GM12878 (cell line): ENCODE data around the gene CROCC. TPM values are rescaled to one million over a fixed set of nuclear protein-coding genes. Genes with fewer than 3 reads are reported as not detected.

Experiments used
- ASH2L ChIP-seq: fragments of 300-600, 200-600 bp; sonication (generic); IDR thresholded peaks from 2 replicates; pipeline ENCODE4 v1.6.1; 2017; ENCODE audit warnings: low read depth, mild to moderate bottlenecking, borderline replicate concordance
- BMI1 ChIP-seq: fragments of 450-650 bp; IDR thresholded peaks from 2 replicates; pipeline ENCODE4 v1.6.1; 2016; ENCODE audit warnings: mild to moderate bottlenecking, moderate library complexity, borderline replicate concordance
- CBFB ChIP-seq: IDR thresholded peaks from 2 replicates; pipeline ENCODE4 v1.6.1; 2016; ENCODE audit warnings: antibody characterized with exemption, low read depth
- HDGF ChIP-seq: fragments of 450-650 bp; IDR thresholded peaks from 2 replicates; pipeline ENCODE4 v1.6.1; 2016; ENCODE audit warnings: antibody characterized with exemption
- JUND ChIP-seq: IDR thresholded peaks from 2 replicates; pipeline ENCODE4 v1.6.1; 2012; ENCODE audit warnings: low read depth, mild to moderate bottlenecking, low read length, improper control_type of control experiment, moderate library complexity
- NBN ChIP-seq: fragments of 450-650 bp; IDR thresholded peaks from 2 replicates; pipeline ENCODE4 v1.6.1; 2016
- NFYA ChIP-seq: IDR thresholded peaks from 2 replicates; pipeline ENCODE4 v1.6.1; 2011; ENCODE audit warnings: low read depth, mild to moderate bottlenecking, low read length, improper control_type of control experiment, borderline replicate concordance
- NR2C1 ChIP-seq: fragments of 450-650 bp; IDR thresholded peaks from 2 replicates; pipeline ENCODE4 v1.6.1; 2017; ENCODE audit warnings: antibody characterized with exemption, mild to moderate bottlenecking, moderate library complexity
- PAX5 ChIP-seq: IDR thresholded peaks from 2 replicates; pipeline ENCODE4 v1.6.1; 2011; ENCODE audit warnings: low read depth, low read length, borderline replicate concordance
- SIN3A ChIP-seq: IDR thresholded peaks from 2 replicates; pipeline ENCODE4 v1.6.1; 2012; ENCODE audit warnings: low read depth, low read length, improper control_type of control experiment
- TAF1 ChIP-seq: IDR thresholded peaks from 2 replicates; pipeline ENCODE4 v1.6.1; 2011; ENCODE audit warnings: mild to moderate bottlenecking, low read depth, low read length, borderline replicate concordance
- TBL1XR1 ChIP-seq: IDR thresholded peaks from 2 replicates; pipeline ENCODE4 v1.6.1; 2012; ENCODE audit warnings: low read depth, low read length, improper control_type of control experiment
- polyA plus RNA-seq, 11 experiments: library from polyadenylated mRNA; depleted of rRNA in 4 of 11; unstranded in 6 of 11; stranded (reverse) in 5 of 11; fragments of >200 nt; fragmentation: Nextera tagmentation in 4 of 11; fragmentation: Illumina TruSeq in 1 of 11; extraction: Ambion mirVana in 4 of 11; extraction: Trizol in 1 of 11; gene quantifications; 1 replicate in 1 of 11; 2 replicates in 10 of 11; pipeline versions ENCODE4 v1.2.1 to v1.2.3, GENCODE V29; 2011 to 2016; ENCODE audit warnings: inconsistent platforms in 2 of 11, missing spikeins in 2 of 11, low read depth in 1 of 11
- total RNA-seq, 4 experiments: library from RNA; depleted of rRNA in 3 of 4; stranded (reverse); fragments of >200 nt in 3 of 4; fragmentation: Illumina TruSeq in 1 of 4; extraction: Trizol in 1 of 4; gene quantifications; 2 replicates each; pipeline versions ENCODE4 v1.2.1 to v1.2.3, GENCODE V29; 2013 to 2021
- TF ChIP-seq, protein P1 (sequence below): fragments of 150-350 bp; IDR thresholded peaks from 2 replicates; pipeline ENCODE4 v1.6.1; 2014; ENCODE audit warnings: mild to moderate bottlenecking, low read depth, low read length
- TF ChIP-seq, protein P2 (sequence below): fragments of 450-650 bp; IDR thresholded peaks from 2 replicates; pipeline ENCODE4 v1.6.1; 2017; ENCODE audit warnings: mild to moderate bottlenecking, moderate library complexity
- TF ChIP-seq, protein P3 (sequence below): IDR thresholded peaks from 2 replicates; pipeline ENCODE4 v1.6.1; 2011; ENCODE audit warnings: mild to moderate bottlenecking, low read depth, low read length, moderate library complexity; ENCODE audit not compliant: insufficient replicate concordance
- TF ChIP-seq, protein P4 (sequence below): IDR thresholded peaks from 2 replicates; pipeline ENCODE4 v1.6.1; 2012; ENCODE audit warnings: mild to moderate bottlenecking, low read depth, low read length

CROCC gene
- total and polyA plus RNA-seq, 10 of the 15 experiments (the other 5 are each of a cell fraction or from before 2014, with no cell fraction given), result 0.04 to 5.5 (median 2.3) TPM

DNA sequence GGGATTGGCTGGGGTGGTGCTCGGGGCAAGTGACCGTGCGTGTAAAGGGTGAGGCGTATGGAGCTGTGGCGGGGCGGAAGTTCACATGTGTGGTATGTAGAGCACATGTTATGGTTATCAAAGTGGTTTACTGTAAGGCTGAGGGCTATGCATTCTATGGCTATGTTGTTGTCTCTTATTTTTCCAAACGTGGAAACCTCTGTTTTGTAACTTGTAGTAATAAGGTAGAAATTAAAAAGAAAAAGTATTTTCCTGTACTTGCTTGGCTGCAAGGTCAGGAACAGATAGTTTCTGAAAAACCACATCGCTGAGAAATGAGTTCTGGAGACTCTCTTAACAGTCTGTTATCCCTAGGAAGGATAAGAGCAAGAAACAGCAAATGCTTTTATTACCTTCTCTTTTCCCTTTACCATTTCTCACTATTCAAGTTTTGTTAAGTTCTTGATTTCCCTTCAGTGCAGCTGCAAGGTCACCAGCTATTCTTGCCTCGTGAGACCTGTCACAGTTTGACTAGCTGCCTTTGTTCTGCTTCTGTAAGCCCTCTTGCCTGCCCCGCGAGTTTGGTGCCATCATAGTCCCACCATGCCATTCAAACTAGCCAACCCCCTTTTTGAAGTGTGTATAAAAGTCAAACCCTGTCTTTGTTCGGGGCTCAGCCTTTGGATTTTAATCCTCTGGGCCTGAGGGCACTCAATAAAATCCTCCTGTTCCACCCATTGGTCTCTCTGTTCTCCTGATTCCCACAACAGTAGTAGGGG, 16.4 kb upstream of the CROCC start (continued):
- TF ChIP-seq JUND (no peak), ASH2L (no peak), CBFB (peak; percentile 100), NR2C1 (no peak), NFYA (no peak), SIN3A (no peak; the same call in 1 of the 2 replicates), NBN (peak; percentile 96), HDGF (no peak), PAX5 (peak; percentile 53; the same call in 1 of the 2 replicates), TBL1XR1 (no peak; the same call in 1 of the 2 replicates), BMI1 (peak; percentile 96), TAF1 (no peak; the same call in 1 of the 2 replicates)
- TF ChIP-seq, protein P1, sequence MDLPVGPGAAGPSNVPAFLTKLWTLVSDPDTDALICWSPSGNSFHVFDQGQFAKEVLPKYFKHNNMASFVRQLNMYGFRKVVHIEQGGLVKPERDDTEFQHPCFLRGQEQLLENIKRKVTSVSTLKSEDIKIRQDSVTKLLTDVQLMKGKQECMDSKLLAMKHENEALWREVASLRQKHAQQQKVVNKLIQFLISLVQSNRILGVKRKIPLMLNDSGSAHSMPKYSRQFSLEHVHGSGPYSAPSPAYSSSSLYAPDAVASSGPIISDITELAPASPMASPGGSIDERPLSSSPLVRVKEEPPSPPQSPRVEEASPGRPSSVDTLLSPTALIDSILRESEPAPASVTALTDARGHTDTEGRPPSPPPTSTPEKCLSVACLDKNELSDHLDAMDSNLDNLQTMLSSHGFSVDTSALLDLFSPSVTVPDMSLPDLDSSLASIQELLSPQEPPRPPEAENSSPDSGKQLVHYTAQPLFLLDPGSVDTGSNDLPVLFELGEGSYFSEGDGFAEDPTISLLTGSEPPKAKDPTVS, result 0 out of 2 replicates have a peak, but pooled peaks have one; percentile 49
- TF ChIP-seq, protein P2, sequence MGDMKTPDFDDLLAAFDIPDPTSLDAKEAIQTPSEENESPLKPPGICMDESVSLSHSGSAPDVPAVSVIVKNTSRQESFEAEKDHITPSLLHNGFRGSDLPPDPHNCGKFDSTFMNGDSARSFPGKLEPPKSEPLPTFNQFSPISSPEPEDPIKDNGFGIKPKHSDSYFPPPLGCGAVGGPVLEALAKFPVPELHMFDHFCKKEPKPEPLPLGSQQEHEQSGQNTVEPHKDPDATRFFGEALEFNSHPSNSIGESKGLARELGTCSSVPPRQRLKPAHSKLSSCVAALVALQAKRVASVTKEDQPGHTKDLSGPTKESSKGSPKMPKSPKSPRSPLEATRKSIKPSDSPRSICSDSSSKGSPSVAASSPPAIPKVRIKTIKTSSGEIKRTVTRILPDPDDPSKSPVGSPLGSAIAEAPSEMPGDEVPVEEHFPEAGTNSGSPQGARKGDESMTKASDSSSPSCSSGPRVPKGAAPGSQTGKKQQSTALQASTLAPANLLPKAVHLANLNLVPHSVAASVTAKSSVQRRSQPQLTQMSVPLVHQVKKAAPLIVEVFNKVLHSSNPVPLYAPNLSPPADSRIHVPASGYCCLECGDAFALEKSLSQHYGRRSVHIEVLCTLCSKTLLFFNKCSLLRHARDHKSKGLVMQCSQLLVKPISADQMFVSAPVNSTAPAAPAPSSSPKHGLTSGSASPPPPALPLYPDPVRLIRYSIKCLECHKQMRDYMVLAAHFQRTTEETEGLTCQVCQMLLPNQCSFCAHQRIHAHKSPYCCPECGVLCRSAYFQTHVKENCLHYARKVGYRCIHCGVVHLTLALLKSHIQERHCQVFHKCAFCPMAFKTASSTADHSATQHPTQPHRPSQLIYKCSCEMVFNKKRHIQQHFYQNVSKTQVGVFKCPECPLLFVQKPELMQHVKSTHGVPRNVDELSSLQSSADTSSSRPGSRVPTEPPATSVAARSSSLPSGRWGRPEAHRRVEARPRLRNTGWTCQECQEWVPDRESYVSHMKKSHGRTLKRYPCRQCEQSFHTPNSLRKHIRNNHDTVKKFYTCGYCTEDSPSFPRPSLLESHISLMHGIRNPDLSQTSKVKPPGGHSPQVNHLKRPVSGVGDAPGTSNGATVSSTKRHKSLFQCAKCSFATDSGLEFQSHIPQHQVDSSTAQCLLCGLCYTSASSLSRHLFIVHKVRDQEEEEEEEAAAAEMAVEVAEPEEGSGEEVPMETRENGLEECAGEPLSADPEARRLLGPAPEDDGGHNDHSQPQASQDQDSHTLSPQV, result no peak
- TF ChIP-seq, protein P3, sequence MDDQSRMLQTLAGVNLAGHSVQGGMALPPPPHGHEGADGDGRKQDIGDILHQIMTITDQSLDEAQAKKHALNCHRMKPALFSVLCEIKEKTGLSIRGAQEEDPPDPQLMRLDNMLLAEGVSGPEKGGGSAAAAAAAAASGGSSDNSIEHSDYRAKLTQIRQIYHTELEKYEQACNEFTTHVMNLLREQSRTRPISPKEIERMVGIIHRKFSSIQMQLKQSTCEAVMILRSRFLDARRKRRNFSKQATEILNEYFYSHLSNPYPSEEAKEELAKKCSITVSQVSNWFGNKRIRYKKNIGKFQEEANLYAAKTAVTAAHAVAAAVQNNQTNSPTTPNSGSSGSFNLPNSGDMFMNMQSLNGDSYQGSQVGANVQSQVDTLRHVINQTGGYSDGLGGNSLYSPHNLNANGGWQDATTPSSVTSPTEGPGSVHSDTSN, result peak; percentile 56
- TF ChIP-seq, protein P4, sequence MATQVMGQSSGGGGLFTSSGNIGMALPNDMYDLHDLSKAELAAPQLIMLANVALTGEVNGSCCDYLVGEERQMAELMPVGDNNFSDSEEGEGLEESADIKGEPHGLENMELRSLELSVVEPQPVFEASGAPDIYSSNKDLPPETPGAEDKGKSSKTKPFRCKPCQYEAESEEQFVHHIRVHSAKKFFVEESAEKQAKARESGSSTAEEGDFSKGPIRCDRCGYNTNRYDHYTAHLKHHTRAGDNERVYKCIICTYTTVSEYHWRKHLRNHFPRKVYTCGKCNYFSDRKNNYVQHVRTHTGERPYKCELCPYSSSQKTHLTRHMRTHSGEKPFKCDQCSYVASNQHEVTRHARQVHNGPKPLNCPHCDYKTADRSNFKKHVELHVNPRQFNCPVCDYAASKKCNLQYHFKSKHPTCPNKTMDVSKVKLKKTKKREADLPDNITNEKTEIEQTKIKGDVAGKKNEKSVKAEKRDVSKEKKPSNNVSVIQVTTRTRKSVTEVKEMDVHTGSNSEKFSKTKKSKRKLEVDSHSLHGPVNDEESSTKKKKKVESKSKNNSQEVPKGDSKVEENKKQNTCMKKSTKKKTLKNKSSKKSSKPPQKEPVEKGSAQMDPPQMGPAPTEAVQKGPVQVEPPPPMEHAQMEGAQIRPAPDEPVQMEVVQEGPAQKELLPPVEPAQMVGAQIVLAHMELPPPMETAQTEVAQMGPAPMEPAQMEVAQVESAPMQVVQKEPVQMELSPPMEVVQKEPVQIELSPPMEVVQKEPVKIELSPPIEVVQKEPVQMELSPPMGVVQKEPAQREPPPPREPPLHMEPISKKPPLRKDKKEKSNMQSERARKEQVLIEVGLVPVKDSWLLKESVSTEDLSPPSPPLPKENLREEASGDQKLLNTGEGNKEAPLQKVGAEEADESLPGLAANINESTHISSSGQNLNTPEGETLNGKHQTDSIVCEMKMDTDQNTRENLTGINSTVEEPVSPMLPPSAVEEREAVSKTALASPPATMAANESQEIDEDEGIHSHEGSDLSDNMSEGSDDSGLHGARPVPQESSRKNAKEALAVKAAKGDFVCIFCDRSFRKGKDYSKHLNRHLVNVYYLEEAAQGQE, result 0 out of 2 replicates have a peak, but pooled peaks have one; percentile 31
